A549 treated with CpdA at 1 μM for 4 hours (cell line): ENCODE measurements around the gene EFS. TPM values are rescaled to one million over a fixed set of nuclear protein-coding genes. Genes with fewer than 3 reads are reported as not detected.

Experiments used
- total RNA-seq: library from RNA; stranded (reverse); fragments of 200-300 nt; extraction: Qiagen RNA extraction; gene quantifications from 5 replicates; pipeline ENCODE4 v1.2.3, GENCODE V29; 2022; ENCODE audit warnings: low read depth

EFS gene, protein sequence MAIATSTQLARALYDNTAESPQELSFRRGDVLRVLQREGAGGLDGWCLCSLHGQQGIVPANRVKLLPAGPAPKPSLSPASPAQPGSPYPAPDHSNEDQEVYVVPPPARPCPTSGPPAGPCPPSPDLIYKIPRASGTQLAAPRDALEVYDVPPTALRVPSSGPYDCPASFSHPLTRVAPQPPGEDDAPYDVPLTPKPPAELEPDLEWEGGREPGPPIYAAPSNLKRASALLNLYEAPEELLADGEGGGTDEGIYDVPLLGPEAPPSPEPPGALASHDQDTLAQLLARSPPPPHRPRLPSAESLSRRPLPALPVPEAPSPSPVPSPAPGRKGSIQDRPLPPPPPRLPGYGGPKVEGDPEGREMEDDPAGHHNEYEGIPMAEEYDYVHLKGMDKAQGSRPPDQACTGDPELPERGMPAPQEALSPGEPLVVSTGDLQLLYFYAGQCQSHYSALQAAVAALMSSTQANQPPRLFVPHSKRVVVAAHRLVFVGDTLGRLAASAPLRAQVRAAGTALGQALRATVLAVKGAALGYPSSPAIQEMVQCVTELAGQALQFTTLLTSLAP
- total RNA-seq: not detected in 5 replicates

DNA sequence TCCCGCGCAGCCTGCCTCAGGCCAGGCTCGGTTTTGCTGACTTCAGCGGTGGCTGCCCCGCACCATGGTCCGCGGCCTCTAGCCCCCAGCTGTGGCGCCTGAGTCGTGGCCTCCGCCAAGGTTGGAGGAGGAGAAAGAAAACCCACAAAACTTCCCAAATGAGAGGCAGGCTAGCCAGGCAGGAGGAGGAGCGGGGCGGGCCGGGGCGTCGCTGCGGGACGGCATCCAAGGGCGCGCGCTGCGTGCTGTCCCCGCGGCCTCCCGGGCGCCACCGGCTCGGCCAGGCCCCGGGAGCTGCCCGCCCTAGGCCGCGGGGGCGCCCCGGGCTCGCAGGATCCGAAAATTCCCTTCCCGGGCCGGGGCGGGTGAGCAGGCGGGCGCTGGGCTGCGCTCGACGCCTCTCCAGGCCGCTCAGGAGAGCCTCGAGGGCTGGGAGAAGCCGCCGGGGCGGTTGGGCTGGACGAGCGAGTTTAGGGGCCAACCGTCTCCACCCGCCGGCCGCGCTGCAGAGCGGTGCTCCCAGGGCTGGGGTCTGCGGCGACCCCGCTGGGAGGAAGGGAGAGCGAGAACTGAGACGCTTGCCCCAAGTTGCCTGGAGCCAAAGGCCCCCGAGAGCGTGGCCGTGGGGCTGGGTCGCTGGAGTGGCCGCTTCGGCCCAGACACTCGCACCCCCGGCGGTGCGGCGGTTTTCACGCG lies at the start of gene EFS:
EFS (minus strand) TSS at position 137 of the 696 bp plus-strand sequence. CDS start 147 bp downstream, outside the sequence.

DNA sequence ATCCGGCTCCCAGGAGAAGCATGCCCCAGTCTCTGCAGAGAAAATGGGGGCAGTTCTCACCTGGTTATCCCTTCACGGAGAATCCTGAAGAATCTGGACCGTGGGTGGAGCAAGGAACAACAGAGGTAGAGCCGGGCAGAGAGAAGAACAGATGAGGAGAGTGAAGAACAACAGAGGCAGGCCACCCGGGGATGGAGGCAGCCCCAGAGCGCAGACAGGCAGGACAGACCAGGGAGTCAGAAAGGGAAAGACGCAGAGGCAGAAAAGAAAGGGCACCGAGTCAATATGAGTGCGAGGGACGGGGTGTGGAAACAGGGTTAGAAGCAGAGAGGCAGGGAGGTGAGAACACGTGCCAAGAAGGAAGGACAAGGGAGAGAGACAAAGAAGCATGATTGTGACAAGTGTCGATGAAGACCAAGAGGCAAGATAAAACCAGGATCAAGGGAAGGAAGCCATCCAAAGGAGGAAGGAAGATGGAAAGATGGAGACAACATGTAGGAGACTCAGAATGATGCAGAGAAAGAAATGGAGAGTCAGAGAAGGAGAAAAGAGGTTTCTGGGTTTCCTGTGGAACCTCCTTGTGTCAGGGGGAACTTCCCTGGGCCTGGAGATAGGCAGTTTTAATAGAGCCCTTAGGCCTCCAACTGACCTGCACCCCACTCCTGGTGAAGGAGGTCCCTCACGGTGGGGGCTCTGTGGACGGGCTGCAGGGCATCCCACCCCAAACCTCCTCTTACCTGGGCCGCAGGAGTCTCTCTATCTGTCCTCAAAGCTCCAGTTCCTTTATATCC lies 42.7 kb upstream of the EFS start, which contains the start of gene MYH6:
MYH6 (minus strand) TSS at position 758 of the 791 bp plus-strand sequence. CDS start 1,050 bp downstream, outside the sequence.

DNA sequence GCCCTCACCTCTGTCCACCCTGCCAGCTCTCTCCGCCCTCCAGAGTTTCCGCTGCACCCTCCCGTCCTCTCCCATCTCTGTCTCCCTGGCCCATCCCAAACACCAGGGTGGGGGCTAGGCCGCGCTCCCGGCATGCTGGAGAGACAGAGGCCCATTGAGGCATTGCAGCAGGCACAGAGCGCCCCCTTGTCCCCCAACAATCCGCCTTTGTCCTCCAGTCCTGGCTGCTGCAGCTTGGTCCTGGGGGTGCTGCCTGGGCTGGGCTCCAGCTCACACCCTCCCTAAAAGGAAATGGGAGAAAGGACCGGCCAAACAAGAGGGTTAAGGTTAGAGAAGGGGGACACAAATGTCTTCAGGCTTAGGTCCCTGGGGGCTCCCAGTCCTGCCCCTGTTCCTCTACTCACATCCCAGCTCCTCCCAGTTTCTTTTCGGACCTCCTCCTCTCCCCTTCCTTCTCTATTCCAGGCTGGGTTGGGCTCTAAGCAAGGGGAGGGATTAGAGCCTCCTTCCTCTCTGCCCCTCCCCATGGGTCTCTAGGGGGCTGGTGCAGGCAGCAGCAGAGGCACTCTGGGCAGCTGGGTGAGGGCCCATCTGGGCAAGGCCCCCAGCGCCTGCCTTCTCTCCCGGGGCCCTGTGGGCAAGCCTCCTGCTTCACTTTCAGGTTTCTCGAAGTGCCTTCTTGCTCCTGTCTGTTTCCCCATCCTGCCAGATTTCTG lies 11.7 kb upstream of the EFS start, which contains the start of gene CMTM5:
CMTM5 (plus strand) TSS at position 565 of the 716 bp plus-strand sequence. CDS start 206 bp downstream, outside the sequence.

DNA sequence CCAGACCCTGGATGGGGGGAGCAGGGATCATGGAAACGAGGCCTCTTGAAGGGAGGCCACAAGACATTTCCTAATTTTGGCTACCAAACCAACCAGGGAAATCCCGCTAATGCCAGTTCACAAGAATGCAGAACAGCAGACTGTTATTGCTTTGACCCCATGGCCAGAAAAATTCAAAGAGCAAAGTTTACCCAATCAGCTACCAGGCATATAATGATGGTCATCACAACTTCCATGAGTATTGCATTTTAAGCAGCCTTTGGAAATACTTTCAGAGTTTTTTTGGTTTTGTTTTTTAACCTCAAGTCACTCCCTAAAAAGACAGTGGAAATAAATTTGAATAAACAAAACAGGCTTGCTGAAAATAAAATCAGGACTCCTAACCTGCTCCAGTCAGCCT lies 7.5 kb upstream of the EFS start, which contains the start of gene IL25:
IL25 (plus strand) TSS at position 301 of the 400 bp plus-strand sequence.

DNA sequence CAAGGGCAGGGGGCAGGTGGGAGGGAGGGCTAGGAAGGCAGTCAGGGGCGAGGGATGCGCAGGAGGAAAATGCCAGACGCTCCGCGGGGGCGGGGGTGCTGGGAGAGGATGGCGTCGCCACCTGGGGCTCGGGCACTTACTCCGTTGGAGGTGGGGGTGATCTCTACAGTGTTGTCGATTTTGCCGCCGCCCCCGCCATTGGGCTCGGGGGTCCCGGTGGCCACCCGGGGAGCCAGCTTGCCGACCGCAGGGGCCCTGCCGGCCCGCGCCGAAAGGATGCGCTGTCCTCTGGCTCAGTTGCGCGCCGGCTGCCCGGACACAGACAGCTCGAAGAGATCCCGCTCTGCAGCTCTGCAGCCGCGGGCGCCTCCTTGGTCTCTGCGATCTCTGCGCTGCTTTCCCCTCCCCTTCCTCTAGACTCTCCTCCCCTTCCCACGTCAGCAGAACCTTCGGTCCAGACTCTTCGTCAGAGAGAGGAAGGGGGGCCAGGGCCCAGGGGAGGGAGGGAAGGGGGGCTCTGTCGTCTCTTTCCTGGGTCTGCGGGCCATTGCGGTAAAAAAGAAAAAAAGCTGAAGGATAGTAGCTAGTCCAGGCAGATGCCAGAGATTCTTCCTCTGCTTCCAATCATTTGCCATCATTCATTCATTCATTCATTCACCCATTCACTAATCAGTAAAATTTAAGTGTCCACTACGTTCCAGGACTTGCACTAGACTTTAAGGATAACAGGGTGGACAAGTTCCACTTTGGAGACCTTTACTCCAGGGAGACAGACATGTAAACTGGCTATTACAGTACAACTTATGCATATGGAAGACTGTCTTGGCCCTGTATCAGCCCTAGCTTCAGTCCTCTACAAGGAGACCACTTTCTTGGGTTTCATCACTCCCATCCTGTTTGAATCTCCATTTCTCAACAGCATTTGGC lies 12.2 kb downstream of the EFS start, which contains the start of gene SLC22A17:
SLC22A17 (minus strand) TSS at position 382 of the 927 bp plus-strand sequence.

DNA sequence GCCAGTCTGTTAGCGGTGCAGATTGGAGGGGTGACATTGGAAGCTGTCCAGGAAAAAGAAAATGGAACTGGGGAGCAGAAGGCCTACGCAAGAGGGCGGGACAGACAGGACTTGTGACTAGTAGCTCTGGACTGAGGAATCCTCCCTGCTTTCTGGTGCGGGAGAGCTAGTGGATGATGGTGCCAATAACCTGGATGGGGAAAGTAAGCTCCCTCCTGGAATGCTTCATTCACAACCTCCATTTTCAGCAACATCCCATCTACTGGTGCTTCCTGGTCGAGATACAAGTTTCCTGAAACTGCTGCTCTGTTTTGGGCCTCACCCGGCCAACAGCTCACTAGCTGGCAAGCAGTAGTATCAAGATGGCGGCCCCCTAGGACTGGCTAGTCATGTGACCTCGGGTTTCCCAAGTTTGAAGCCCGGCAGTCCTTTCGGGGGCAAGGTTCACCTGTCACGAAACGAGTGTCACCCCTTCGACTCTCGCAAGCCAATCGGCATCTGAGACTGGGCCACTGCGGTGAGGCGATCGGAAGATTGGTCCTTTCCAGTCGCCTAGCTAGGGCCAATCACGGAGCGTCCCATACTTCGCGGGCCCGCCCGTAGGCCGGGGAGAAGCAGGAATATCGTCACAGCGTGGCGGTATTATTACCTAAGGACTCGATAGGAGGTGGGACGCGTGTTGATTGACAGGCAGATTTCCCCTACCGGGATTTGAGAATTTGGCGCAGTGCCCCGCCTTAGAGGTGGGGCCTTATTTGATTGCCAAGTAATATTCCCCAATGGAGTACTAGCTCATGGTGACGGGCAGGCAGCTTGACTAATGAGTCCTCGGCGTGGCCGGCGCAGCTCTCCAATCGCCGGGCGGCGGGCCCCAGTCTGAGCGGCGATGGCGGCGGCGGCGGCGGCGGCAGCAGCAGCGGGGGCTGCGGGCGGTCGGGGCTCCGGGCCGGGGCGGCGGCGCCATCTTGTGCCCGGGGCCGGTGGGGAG lies 44.1 kb downstream of the EFS start, which contains the start of gene PABPN1:
PABPN1 (plus strand) TSS at position 874 of the 988 bp plus-strand sequence; CDS start at position 887, 13 bp downstream.

DNA sequence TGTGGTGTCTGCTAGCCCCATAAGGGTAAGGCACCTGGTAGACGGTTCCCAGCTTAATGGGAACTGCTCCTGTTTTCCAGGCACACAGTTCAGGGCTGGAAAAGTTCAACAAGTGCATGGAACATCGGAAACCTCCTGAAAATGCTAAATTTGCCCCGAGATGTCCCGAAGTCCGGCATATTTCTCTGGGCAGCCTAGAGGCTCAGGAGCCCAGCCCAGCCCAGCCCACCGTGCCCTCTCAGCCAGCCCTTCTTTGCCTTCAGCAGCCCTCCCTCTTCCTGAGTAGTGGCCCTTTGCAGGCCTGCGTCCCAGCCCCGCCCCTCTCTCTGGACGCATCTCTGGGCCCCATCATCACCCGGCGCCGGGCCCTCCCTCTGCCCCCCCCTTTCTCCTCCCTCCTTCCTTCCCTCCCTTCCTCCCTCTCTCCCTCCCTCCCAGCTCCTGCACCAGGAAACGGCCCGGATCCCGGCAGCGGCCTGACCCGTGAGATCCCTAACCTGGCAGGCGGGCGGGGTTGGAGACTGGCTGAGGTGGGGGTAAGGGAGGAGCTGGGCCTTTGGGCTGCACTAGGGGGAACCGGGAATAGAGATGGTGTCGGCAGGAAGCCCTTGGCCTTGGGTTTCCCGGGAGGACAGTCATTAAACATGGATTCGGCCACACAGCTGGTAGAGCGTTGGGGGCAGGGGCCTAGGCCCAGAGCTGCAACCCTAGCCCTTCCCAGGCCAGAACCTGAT lies 58.4 kb downstream of the EFS start, which contains the start of gene BCL2L2:
BCL2L2 (plus strand) TSS at position 422 of the 734 bp plus-strand sequence. CDS start 935 bp downstream, outside the sequence.

Other genes with a start within 250 kb of the EFS start
- gene CEBPE, start 245.9 kb downstream of the EFS start, total RNA-seq: not detected in 5 replicates
- 0.18 to 0.82 TPM (median 0.42 TPM) in 5 replicates for gene SLC7A8, start 181.5 kb downstream of the EFS start, total RNA-seq
- not detected in 5 replicates for gene RNF212B, start 127.2 kb downstream of the EFS start, total RNA-seq
- 7.4 to 10.9 TPM (median 7.7 TPM) in 5 replicates for gene HOMEZ, start 79.0 kb downstream of the EFS start, total RNA-seq
- 3.2 to 6.3 TPM (median 4.1 TPM) in 5 replicates for gene PPP1R3E, start 62.3 kb downstream of the EFS start, total RNA-seq
- gene BCL2L2, start 58.3 kb downstream of the EFS start, total RNA-seq: 19.2 to 23.2 TPM (median 20.4 TPM) in 5 replicates
- 140 to 164 TPM (median 154 TPM) in 5 replicates for gene PABPN1, start 43.7 kb downstream of the EFS start, total RNA-seq
- 6.1 to 7.6 TPM (median 6.6 TPM) in 5 replicates for gene SLC22A17, start 12.3 kb downstream of the EFS start, total RNA-seq
- gene IL25, start 7.6 kb upstream of the EFS start, total RNA-seq: not detected in 5 replicates
- not detected in 5 replicates for gene CMTM5, start 11.9 kb upstream of the EFS start, total RNA-seq
- gene MYH6, start 43.1 kb upstream of the EFS start, total RNA-seq: not detected in 5 replicates
- not detected in 5 replicates for gene MYH7, start 70.5 kb upstream of the EFS start, total RNA-seq
- 62.3 to 74.9 TPM (median 70.3 TPM) in 5 replicates for gene NGDN, start 104.5 kb upstream of the EFS start, total RNA-seq
- gene ZFHX2, start 186.6 kb upstream of the EFS start, total RNA-seq: 0.77 to 2.4 TPM (median 1.7 TPM) in 5 replicates
- 12.6 to 14.8 TPM (median 13.0 TPM) in 5 replicates for gene THTPA, start 191.1 kb upstream of the EFS start, total RNA-seq
- gene AP1G2, start 202.6 kb upstream of the EFS start, total RNA-seq: 38.5 to 58.5 TPM (median 44.8 TPM) in 5 replicates
- gene JPH4, start 213.6 kb upstream of the EFS start, total RNA-seq: 0.03 TPM in 1 of 5 replicates, not detected in the others